Natural killer cell (primary cell): ENCODE data around the gene ACAA2. TPM values are rescaled to one million over a fixed set of nuclear protein-coding genes. Genes with fewer than 3 reads are reported as not detected.
"Not testable (repeated sequence)": the region's sequence is repeated elsewhere in the genome, so short reads cannot be mapped to it uniquely, and the experiment has no call there.

Experiments used
- ATAC-seq, 3 donors: fragments of 150-1000 bp in 2 of 3; fragments of 200-7000 bp in 1 of 3; cut with Tn5 transposase; 1 replicate in 1 of 3; 2 replicates in 2 of 3; pipeline ENCODE4 v1.10.0; 2021; ENCODE audit warnings: mild to moderate bottlenecking in 2 of 3, moderate library complexity in 2 of 3
- DNase-seq, 2 donors: peaks; one replicate each; pipeline versions ENCODE4 v3.0.0 to v3.0.0-alpha.2; 2013 to 2021; ENCODE audit warnings: mixed read lengths in 1 of 2
- H3K27ac ChIP-seq: one replicate; pipeline ENCODE4 v1.5.1; 2013; ENCODE audit warnings: mild to moderate bottlenecking, low read length
- H3K27me3 ChIP-seq: one replicate; pipeline ENCODE4 v1.6.1; 2013; ENCODE audit warnings: low read length; ENCODE audit not compliant: control insufficient read depth, insufficient read depth
- H3K36me3 ChIP-seq: one replicate; pipeline ENCODE4 v1.6.1; 2013; ENCODE audit warnings: low read length; ENCODE audit not compliant: control insufficient read depth, insufficient read depth
- H3K4me1 ChIP-seq: one replicate; pipeline ENCODE4 v1.6.1; 2013; ENCODE audit warnings: low read length; ENCODE audit not compliant: control insufficient read depth, insufficient read depth
- H3K4me3 ChIP-seq: one replicate; pipeline ENCODE4 v1.5.1; 2013; ENCODE audit warnings: low read length
- H3K9me3 ChIP-seq: one replicate; pipeline ENCODE4 v1.6.1; 2013; ENCODE audit warnings: low read length; ENCODE audit not compliant: control insufficient read depth, insufficient read depth
- H3K27ac Mint-ChIP-seq, 2 donors: one replicate each; pipeline ENCODE4 v1.8.0; 2022; ENCODE audit warnings: mild to moderate bottlenecking in 2 of 2, mixed read lengths in 2 of 2, moderate library complexity in 1 of 2
- H3K27me3 Mint-ChIP-seq, 2 donors: one replicate each; pipeline ENCODE4 v1.8.0; 2022; ENCODE audit warnings: low read depth in 2 of 2, mixed read lengths in 2 of 2
- H3K36me3 Mint-ChIP-seq: one replicate; pipeline ENCODE4 v1.8.0; 2022; ENCODE audit warnings: mixed read lengths
- H3K4me1 Mint-ChIP-seq, 2 donors: one replicate each; pipeline ENCODE4 v1.8.0; 2022; ENCODE audit warnings: mixed read lengths in 2 of 2
- H3K4me3 Mint-ChIP-seq: one replicate; pipeline ENCODE4 v1.8.0; 2022; ENCODE audit warnings: mild to moderate bottlenecking, moderate library complexity, mixed read lengths
- H3K9me3 Mint-ChIP-seq, 2 donors: one replicate each; pipeline ENCODE4 v1.8.0; 2022; ENCODE audit warnings: mixed read lengths in 2 of 2
- WGBS: methylation state at CpG from one replicate; pipeline ENCODE4 v1.1.7; 2013; ENCODE audit warnings: missing lambda C conversion rate; ENCODE audit not compliant: insufficient coverage; 5-methylcytosine and 5-hydroxymethylcytosine counted together
- intact Hi-C: fragments of 100-400 bp; cut with micrococcal nuclease; formaldehyde crosslinking; loops from one replicate; pipeline ENCODE4 v1.14.2; 2022
- total RNA-seq, 4 donors: library from RNA; stranded (reverse); fragments of 120-200 nt in 1 of 4; gene quantifications; one replicate each; pipeline versions ENCODE4 v1.2.3 to v1.2.4, GENCODE V29; 2013 to 2022
- TF ChIP-seq, protein P1 (sequence below): fragments of 200-600 bp; IDR thresholded peaks from one replicate; pipeline ENCODE4 v1.8.0; 2022; ENCODE audit warnings: antibody characterized with exemption

ACAA2 gene
- total RNA-seq, 3 donors from 2014 or later (not counting 1 experiment from before 2014, with no cell fraction given): 47.0 to 71.7 (median 59.2) TPM

DNA sequence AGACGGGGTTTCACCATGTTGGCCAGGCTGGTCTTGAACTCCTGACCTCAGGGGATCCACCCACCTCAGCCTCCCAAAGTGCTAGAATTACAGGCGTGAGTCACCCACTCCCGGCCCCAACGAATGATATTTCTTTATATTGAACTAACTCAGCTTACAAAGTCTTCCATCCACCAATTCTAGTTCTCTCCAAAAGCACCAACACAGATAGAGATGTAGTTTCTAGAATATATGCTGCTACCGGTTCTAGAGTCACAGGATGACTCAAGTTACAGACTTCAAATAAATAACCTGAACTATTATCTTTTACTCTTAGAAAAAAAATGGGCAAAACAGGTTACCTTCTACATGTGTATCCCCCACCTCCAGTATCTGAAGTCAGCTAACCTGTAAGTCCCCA lies 9.2 kb downstream of the ACAA2 start:
- peak overlapping the region; percentile 32 to 79 for H3K27ac Mint-ChIP-seq

DNA sequence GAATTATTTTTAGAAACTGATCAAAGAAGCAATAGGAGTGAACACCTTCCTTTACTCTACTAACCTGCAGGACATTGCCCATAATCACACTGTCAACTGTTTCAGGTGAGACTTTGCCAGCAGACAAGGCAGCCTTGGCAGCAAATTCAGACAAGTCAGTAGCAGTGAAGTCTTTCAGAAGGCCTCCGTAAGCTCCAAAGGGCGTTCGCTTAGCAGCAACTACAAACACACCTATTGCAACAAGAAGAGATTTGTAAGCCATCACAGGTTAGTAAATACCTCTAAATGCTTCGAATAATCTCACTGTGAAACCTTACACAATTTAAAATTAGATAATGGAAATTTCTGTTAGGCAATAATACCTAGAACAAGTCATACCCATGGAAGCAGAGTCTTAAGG lies 10.7 kb downstream of the ACAA2 start:
- no peaks in the 10 kb centered on the region for H3K4me1 ChIP-seq
- WGBS: 93% methylated on average over 3 of the region's 4 CpGs
- no peak overlapping the region for H3K4me3 Mint-ChIP-seq
- ATAC-seq (no peak), DNase-seq (no peak)
- no peaks in the 10 kb centered on the region for H3K27me3 ChIP-seq
- H3K27ac Mint-ChIP-seq: no peak overlapping the region
- intact Hi-C loops: no loop called here
- H3K4me1 Mint-ChIP-seq: peaks cover 35 to 54% of the 10 kb centered on the region in 2 donors
- no peak overlapping the region for H3K4me3 ChIP-seq
- H3K9me3 ChIP-seq: no peaks in the 10 kb centered on the region
- H3K36me3 Mint-ChIP-seq: peaks cover 6% of the 10 kb centered on the region
- TF ChIP-seq, protein P1, sequence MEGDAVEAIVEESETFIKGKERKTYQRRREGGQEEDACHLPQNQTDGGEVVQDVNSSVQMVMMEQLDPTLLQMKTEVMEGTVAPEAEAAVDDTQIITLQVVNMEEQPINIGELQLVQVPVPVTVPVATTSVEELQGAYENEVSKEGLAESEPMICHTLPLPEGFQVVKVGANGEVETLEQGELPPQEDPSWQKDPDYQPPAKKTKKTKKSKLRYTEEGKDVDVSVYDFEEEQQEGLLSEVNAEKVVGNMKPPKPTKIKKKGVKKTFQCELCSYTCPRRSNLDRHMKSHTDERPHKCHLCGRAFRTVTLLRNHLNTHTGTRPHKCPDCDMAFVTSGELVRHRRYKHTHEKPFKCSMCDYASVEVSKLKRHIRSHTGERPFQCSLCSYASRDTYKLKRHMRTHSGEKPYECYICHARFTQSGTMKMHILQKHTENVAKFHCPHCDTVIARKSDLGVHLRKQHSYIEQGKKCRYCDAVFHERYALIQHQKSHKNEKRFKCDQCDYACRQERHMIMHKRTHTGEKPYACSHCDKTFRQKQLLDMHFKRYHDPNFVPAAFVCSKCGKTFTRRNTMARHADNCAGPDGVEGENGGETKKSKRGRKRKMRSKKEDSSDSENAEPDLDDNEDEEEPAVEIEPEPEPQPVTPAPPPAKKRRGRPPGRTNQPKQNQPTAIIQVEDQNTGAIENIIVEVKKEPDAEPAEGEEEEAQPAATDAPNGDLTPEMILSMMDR: no peak
- H3K36me3 ChIP-seq: peaks cover 17% of the 10 kb centered on the region
- no peak overlapping the region for H3K27ac ChIP-seq
- H3K27me3 Mint-ChIP-seq: no peaks in the 10 kb centered on the region
- H3K9me3 Mint-ChIP-seq: no peaks in the 10 kb centered on the region

More for the DNA sequence above, 9.2 kb downstream of the ACAA2 start:
- Histone ChIP-seq H3K4me3 (no peak overlapping the region), H3K4me1 (no peaks in the 10 kb centered on the region), H3K36me3 (peaks cover 16% of the 10 kb centered on the region), H3K9me3 (peaks cover 9% of the 10 kb centered on the region), H3K27me3 (no peaks in the 10 kb centered on the region), H3K27ac (no peak overlapping the region)
- Mint-ChIP-seq H3K4me1 (peaks cover 41 to 54% of the 10 kb centered on the region in 2 donors), H3K27me3 (no peaks in the 10 kb centered on the region), H3K36me3 (peaks cover 10% of the 10 kb centered on the region), H3K9me3 (peaks cover 0 to 2% of the 10 kb centered on the region in 2 donors), H3K4me3 (peak overlapping the region; percentile 47)
- intact Hi-C loops: no loop called here
- TF ChIP-seq, protein P1: no peak
- no peak for DNase-seq
- WGBS: 62% methylated on average over 5 of the region's 5 CpGs
- peak in 1 of 3 donors; percentile 24 for ATAC-seq

DNA sequence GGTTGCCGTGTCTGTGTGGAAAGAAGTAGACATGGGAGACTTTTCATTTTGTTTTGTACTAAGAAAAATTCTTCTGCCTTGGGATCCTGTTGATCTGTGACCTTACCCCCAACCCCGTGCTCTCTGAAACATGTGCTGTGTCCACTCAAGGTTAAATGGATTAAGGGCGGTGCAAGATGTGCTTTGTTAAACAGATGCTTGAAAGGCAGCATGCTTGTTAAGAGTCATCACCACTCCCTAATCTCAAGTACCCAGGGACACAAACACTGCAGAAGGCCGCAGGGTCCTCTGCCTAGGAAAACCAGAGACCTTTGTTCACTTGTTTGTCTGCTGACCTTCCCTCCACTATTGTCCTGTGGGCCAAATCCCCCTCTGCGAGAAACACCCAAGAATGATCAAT lies 12.8 kb downstream of the ACAA2 start:
- H3K27ac Mint-ChIP-seq, DNase-seq, H3K9me3 ChIP-seq, H3K27me3 Mint-ChIP-seq, H3K4me1 ChIP-seq, H3K9me3 Mint-ChIP-seq, intact Hi-C loops, H3K4me3 Mint-ChIP-seq, H3K36me3 Mint-ChIP-seq, H3K27ac ChIP-seq, H3K4me3 ChIP-seq, ATAC-seq, H3K27me3 ChIP-seq: not testable (repeated sequence)
- WGBS: 100% methylated on average over 2 of the region's 5 CpGs
- H3K36me3 ChIP-seq: peaks cover 32% of the 10 kb centered on the region
- H3K4me1 Mint-ChIP-seq: peaks cover 20 to 40% of the 10 kb centered on the region in 2 donors

DNA sequence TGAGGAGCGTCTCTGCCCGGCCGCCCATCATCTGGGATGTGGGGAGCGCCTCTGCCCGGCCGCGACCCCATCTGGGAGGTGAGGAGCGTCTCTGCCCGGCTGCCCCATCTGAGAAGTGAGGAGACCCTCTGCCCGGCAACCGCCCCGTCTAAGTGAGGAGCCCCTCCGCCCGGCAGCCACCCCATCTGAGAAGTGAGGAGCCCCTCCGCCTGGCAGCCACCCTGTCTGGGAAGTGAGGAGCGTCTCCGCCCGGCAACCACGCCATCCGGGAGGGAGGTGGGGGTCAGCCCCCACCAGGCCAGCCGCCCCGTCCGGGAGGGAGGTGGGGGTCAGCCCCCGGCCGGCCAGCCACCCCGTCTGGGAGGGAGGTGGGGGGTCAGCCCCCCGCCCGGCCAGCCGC lies 13.5 kb downstream of the ACAA2 start:
- H3K27me3 Mint-ChIP-seq, H3K27me3 ChIP-seq, intact Hi-C loops, H3K4me3 Mint-ChIP-seq, DNase-seq, H3K4me1 ChIP-seq, H3K27ac Mint-ChIP-seq, H3K36me3 Mint-ChIP-seq, ATAC-seq, H3K27ac ChIP-seq, H3K9me3 ChIP-seq, H3K9me3 Mint-ChIP-seq, H3K4me3 ChIP-seq: not testable (repeated sequence)
- H3K36me3 ChIP-seq: peaks cover 38% of the 10 kb centered on the region
- 98% methylated on average over 23 of the region's 29 CpGs for WGBS
- peaks cover 16 to 34% of the 10 kb centered on the region in 2 donors for H3K4me1 Mint-ChIP-seq
